Sigmoid colon (tissue), 7 donors: ENCODE results near the gene DAGLA. TPM values are rescaled to one million over a fixed set of nuclear protein-coding genes. Genes with fewer than 3 reads are reported as not detected.

Experiments used
- DNase-seq: peaks from one replicate; pipeline ENCODE4 v3.0.0-alpha.2; 2019
- H3K27ac ChIP-seq, 4 donors: fragments of 200-600 bp; sonication (generic); one replicate each; pipeline ENCODE4 v1.5.1; 2016 to 2019; ENCODE audit warnings: mild to moderate bottlenecking in 1 of 4
- H3K27me3 ChIP-seq, 3 donors: fragments of 200-600 bp; sonication (generic); one replicate each; pipeline ENCODE4 v1.5.1; 2019; ENCODE audit warnings: mild to moderate bottlenecking in 1 of 3
- H3K36me3 ChIP-seq, 4 donors: fragments of 200-600 bp; sonication (generic); one replicate each; pipeline ENCODE4 v1.5.1; 2016 to 2019
- H3K4me1 ChIP-seq, 4 donors: fragments of 200-600 bp; sonication (generic); one replicate each; pipeline ENCODE4 v1.5.1; 2017 to 2019
- H3K4me3 ChIP-seq, 4 donors: fragments of 200-600 bp; sonication (generic); one replicate each; pipeline ENCODE4 v1.5.1; 2017 to 2019; ENCODE audit warnings: mild to moderate bottlenecking in 2 of 4, moderate library complexity in 1 of 4
- H3K9me3 ChIP-seq, 4 donors: fragments of 200-600 bp in 3 of 4; sonication (generic) in 3 of 4; one replicate each; pipeline versions ENCODE4 v1.5.1 to v1.6.1; 2013 to 2019
- CTCF ChIP-seq, 4 experiments: fragments of 450-650 bp in 3 of 4; fragments of 200-600 bp in 1 of 4; IDR thresholded peaks; one replicate each; pipeline ENCODE4 v1.5.1; 2016 to 2019; ENCODE audit warnings: antibody characterized with exemption in 4 of 4, mild to moderate bottlenecking in 3 of 4, moderate library complexity in 2 of 4
- EP300 ChIP-seq, 4 donors: sonication (generic); formaldehyde crosslinking; IDR thresholded peaks; one replicate each; pipeline ENCODE4 v1.6.1; 2017; ENCODE audit warnings: antibody characterized with exemption in 4 of 4
- POLR2A ChIP-seq, 2 donors: fragments of 450-650 bp; IDR thresholded peaks; one replicate each; pipeline ENCODE4 v1.6.1; 2016; ENCODE audit warnings: antibody characterized with exemption in 2 of 2, mild to moderate bottlenecking in 2 of 2, moderate library complexity in 2 of 2
- POLR2AphosphoS5 ChIP-seq, 4 donors: sonication (generic); formaldehyde crosslinking; IDR thresholded peaks; one replicate each; pipeline ENCODE4 v1.6.1; 2017; ENCODE audit warnings: antibody characterized with exemption in 4 of 4
- WGBS, 2 donors: extraction: QIAGEN DNeasy Blood & Tissue Kit; methylation state at CpG; one replicate each; pipeline ENCODE4 v1.1.7; 2013; 5-methylcytosine and 5-hydroxymethylcytosine counted together
- intact Hi-C: fragments of 100-400 bp; cut with DNase I; formaldehyde crosslinking; loops from one replicate; pipeline ENCODE4 v1.15.1; 2023
- polyA plus RNA-seq, 3 donors: library from polyadenylated mRNA; stranded (reverse); fragments of 200-250 nt; gene quantifications; one replicate each; pipeline ENCODE4 v1.2.3, GENCODE V29; 2013
- total RNA-seq, 4 donors: library from RNA; depleted of rRNA; stranded (reverse); fragments of >200 nt; gene quantifications; one replicate each; pipeline ENCODE4 v1.1.0, GENCODE V29; 2016
- donor health status: healthy with polysubstance abuse.
- donor health status: Bipolar disorder and iron deficiency.
- donor health status: healthy.

Gene DAGLA
- total and polyA plus RNA-seq, 7 donors = 1.8 to 6.2 (median 2.1) TPM

- TF ChIP-seq POLR2AphosphoS5 (IDR thresholded peaks at IDR 0.05) (no peak), EP300 (IDR thresholded peaks at IDR 0.05) (no peak), POLR2A (IDR thresholded peaks at IDR 0.05) (no peak), CTCF (IDR thresholded peaks at IDR 0.05) (no peak)
- Histone ChIP-seq H3K27me3 (peaks cover 0 to 9% (median 0%) of the 10 kb centered on the region in 3 donors), H3K4me3 (no peak overlapping the region), H3K27ac (no peak overlapping the region), H3K4me1 (peaks cover 0 to 11% (median 9%) of the 10 kb centered on the region in 4 donors), H3K36me3 (peaks cover 0 to 24% (median 10%) of the 10 kb centered on the region in 4 donors), H3K9me3 (no peaks in the 10 kb centered on the region)
- no peak for DNase-seq
- 87% methylated on average over 9 of the region's 9 CpGs for WGBS, 2 donors
- intact Hi-C loops = no loop called here
Observed at GRCh38 chr11:61780581-61781162, 100.5 kb downstream of the DAGLA start.

DNA sequence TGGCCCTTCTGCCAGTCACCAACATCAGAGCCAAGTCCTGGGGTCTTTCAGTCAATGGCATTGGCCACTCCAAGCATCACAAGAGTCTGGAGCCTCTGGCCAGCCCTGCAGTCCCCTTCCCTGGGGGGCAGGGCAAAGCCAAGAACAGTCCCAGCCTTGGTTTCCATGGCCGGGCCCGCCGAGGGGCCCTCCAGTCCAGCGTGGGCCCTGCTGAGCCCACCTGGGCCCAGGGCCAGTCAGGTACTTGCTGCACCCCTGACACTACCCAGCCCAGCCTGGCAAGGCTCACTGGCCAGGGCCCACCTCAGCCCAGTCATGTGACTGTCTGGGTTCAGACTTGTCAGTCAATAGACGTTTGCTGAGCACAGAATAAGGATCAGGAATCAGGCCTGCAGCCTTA is 101.4 kb downstream of the DAGLA start:
- no peak for DNase-seq
- peaks cover 0 to 9% (median 0%) of the 10 kb centered on the region in 3 donors for H3K27me3 ChIP-seq
- no peaks in the 10 kb centered on the region for H3K9me3 ChIP-seq
- WGBS, 2 donors = 85 to 87% methylated on average over 5 of the region's 5 CpGs
- no peak overlapping the region for H3K4me3 ChIP-seq
- H3K36me3 ChIP-seq = peaks cover under 1 to 33% (median 16%) of the 10 kb centered on the region in 4 donors
- peaks cover 0 to 11% (median 9%) of the 10 kb centered on the region in 4 donors for H3K4me1 ChIP-seq
- intact Hi-C loops = no loop called here
- no peak for TF ChIP-seq POLR2A (IDR thresholded peaks at IDR 0.05)
- TF ChIP-seq POLR2AphosphoS5 (IDR thresholded peaks at IDR 0.05) = no peak
- TF ChIP-seq EP300 (IDR thresholded peaks at IDR 0.05) = no peak
- TF ChIP-seq CTCF (IDR thresholded peaks at IDR 0.05) = no peak
- H3K27ac ChIP-seq = no peak overlapping the region

GRCh38 chr11:61782299-61782698 is 102.1 kb downstream of the DAGLA start:
- no peak overlapping the region for H3K27ac ChIP-seq
- H3K4me1 ChIP-seq = peaks cover 0 to 6% (median 5%) of the 10 kb centered on the region in 4 donors
- H3K9me3 ChIP-seq = no peaks in the 10 kb centered on the region
- peaks cover 7 to 40% (median 22%) of the 10 kb centered on the region in 4 donors for H3K36me3 ChIP-seq
- no peak for TF ChIP-seq POLR2AphosphoS5 (IDR thresholded peaks at IDR 0.05)
- no peak for TF ChIP-seq POLR2A (IDR thresholded peaks at IDR 0.05)
- TF ChIP-seq EP300 (IDR thresholded peaks at IDR 0.05) = no peak
- no peak for TF ChIP-seq CTCF (IDR thresholded peaks at IDR 0.05)
- no peak overlapping the region for H3K4me3 ChIP-seq
- 92 to 94% methylated on average over 3 of the region's 3 CpGs for WGBS, 2 donors
- peaks cover 0 to 4% (median 0%) of the 10 kb centered on the region in 3 donors for H3K27me3 ChIP-seq
- intact Hi-C loops = no loop called here
- no peak for DNase-seq

- Histone ChIP-seq H3K4me1 (peaks cover 0 to under 1% (median 0%) of the 10 kb centered on the region in 4 donors), H3K27me3 (no peaks in the 10 kb centered on the region), H3K4me3 (no peak overlapping the region), H3K9me3 (no peaks in the 10 kb centered on the region), H3K36me3 (peaks cover 12 to 46% (median 27%) of the 10 kb centered on the region in 4 donors), H3K27ac (no peak overlapping the region)
- no peak for DNase-seq
- WGBS, 2 donors = 90 to 92% methylated on average over 11 of the region's 11 CpGs
- intact Hi-C loops = no loop called here
- TF ChIP-seq EP300 (IDR thresholded peaks at IDR 0.05) (no peak), CTCF (IDR thresholded peaks at IDR 0.05) (no peak), POLR2A (IDR thresholded peaks at IDR 0.05) (no peak), POLR2AphosphoS5 (IDR thresholded peaks at IDR 0.05) (no peak)
Observed at GRCh38 chr11:61782841-61783240, 102.7 kb downstream of the DAGLA start.
